Retinal pigment epithelial cell (primary cell): ENCODE data around the gene LIMK1.

Experiments used
- DNase-seq: peaks from one replicate; pipeline ENCODE4 v3.0.0-alpha.2; 2010; ENCODE audit warnings: low read depth
- H3K4me3 ChIP-seq: 2 replicates; pipeline ENCODE4 v1.5.1; 2011; ENCODE audit warnings: mild to moderate bottlenecking, low read length, control low read depth, moderate library complexity
- CTCF ChIP-seq: conservative IDR thresholded peaks from 2 replicates; pipeline ENCODE4 v1.5.1; 2011; ENCODE audit warnings: low read depth, low read length, control low read depth, inconsistent platforms

Gene LIMK1

GRCh38 chr7:74129887-74130286 lies 46.3 kb downstream of the LIMK1 start:
- peak; percentile 29 for DNase-seq
- no peak overlapping the region for H3K4me3 ChIP-seq
- no peak for TF ChIP-seq CTCF

- TF ChIP-seq CTCF, result no peak
- no peak overlapping the region for H3K4me3 ChIP-seq
- no peak for DNase-seq
These were observed 46.9 kb downstream of the LIMK1 start for GRCh38 chr7:74130518-74130917.

- no peak overlapping the region for H3K4me3 ChIP-seq
- TF ChIP-seq CTCF, result no peak
- no peak for DNase-seq
These were observed 50.6 kb downstream of the LIMK1 start for GRCh38 chr7:74134117-74134620.

GRCh38 chr7:74138334-74138867 lies 54.8 kb downstream of the LIMK1 start:
- no peak overlapping the region for H3K4me3 ChIP-seq
- DNase-seq, result no peak
- TF ChIP-seq CTCF, result no peak

GRCh38 chr7:74138945-74139843 lies 55.6 kb downstream of the LIMK1 start:
- no peak overlapping the region for H3K4me3 ChIP-seq
- no peak for TF ChIP-seq CTCF
- no peak for DNase-seq

GRCh38 chr7:74141705-74142104 lies 58.1 kb downstream of the LIMK1 start:
- no peak for DNase-seq
- no peak overlapping the region for H3K4me3 ChIP-seq
- no peak for TF ChIP-seq CTCF

GRCh38 chr7:74143383-74143782 lies 59.8 kb downstream of the LIMK1 start:
- no peak overlapping the region for H3K4me3 ChIP-seq
- no peak for TF ChIP-seq CTCF
- no peak for DNase-seq
